Kidney tubule cell (primary cell): ENCODE measurements around the gene NUMA1.

Source experiments
- DNase-seq: peaks from one replicate; pipeline ENCODE4 v3.0.0-alpha.2; 2018; ENCODE audit warnings: low spot score

The NUMA1 gene

DNA sequence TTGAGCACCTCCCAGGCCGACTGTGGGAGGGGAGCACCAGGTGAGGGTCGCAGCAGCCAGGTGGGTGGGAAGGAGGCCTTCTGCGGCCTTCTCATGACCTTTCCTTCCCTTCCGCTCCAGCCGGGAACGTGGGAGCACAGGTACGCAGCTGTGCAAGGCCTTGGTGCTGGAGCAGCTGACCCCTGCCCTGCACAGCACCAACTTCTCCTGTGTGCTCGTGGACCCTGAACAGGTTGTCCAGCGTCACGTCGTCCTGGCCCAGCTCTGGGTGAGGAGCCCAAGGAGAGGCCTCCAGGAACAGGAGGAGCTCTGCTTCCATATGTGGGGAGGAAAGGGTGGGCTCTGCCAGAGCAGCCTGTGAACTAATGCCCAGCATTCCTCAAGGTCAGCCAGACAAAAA is 79.1 kb downstream of the NUMA1 start:
- DNase-seq: no peak

- no peak for DNase-seq
Observed at GRCh38 chr11:72000202-72000867, 80.0 kb downstream of the NUMA1 start.

GRCh38 chr11:71999798-72000197 is 80.5 kb downstream of the NUMA1 start:
- no peak for DNase-seq

DNA sequence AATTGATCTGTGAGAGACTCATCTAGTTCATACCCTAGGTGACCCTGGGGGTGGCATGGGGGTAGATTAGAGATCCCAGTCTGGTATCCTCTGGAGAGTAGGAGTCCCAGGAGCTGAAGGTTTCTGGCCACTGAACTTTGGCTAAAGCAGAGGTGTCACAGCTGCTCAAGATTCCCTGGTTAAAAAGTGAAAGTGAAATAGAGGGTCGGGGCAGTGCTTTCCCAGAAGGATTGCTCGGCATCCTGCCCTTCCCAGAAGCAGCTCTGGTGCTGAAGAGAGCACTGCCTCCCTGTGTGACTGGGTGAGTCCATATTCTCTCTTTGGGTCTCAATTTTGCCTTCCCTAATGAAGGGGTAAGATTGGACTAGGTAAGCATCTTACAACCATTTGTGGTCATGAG is 81.0 kb downstream of the NUMA1 start:
- DNase-seq: peak; percentile 30

- no peak for DNase-seq
Observed at GRCh38 chr11:71998649-71999310, 81.6 kb downstream of the NUMA1 start, which contains the start of gene IL18BP. Gene IL18BP (plus strand): TSS chr11:71998909. CDS start chr11:71999985, 1,076 bp downstream.

- DNase-seq: no peak
Observed at GRCh38 chr11:71998061-71998460, 82.3 kb downstream of the NUMA1 start.

GRCh38 chr11:71997594-71997993 is 82.7 kb downstream of the NUMA1 start:
- no peak for DNase-seq

GRCh38 chr11:71996946-71997345 is 83.4 kb downstream of the NUMA1 start:
- no peak for DNase-seq

DNA sequence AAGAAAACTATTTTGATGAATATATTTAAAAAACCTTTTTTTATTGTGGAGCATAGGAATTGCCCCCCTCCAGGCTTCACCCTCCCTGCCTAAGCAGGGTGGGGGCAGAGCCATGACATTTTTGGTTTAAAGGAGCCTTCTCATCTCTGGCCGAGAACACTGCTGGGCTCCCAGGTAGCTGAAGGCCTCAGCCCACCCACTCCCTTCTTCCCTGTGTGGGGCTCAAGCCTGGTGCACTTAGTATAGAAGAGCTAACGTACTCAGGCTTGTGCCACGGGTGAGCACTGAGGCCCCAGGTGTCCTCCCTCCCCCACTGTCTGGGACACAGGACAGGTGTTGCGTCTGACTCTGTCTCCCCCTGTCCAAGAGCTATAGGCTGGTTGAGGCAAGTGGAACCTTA is 83.8 kb downstream of the NUMA1 start:
- DNase-seq: no peak

GRCh38 chr11:71995726-71996291 is 84.5 kb downstream of the NUMA1 start:
- DNase-seq: no peak

DNA sequence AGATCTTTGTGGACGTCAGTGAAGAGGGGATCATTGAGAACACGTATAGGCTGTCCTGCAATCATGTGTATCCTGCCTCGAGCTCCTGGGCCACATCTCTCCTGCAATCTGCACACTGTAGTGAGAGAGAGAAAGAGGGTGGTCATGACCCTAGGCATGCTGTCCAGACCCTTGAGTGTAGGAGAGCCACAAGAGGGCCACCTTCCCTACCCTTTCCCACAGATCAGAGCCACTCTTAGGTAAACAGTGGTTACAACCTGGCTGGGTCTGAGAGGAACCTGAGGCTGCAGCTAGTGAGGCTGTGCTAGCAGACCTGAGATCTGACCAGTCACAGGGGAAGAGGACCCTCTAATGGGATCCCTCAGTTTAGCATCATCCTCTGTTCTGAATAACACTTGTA is 85.6 kb downstream of the NUMA1 start:
- DNase-seq: no peak

- DNase-seq: no peak
Observed at GRCh38 chr11:71992136-71992730, 88.1 kb downstream of the NUMA1 start.

GRCh38 chr11:71991494-71991893 is 88.8 kb downstream of the NUMA1 start:
- no peak for DNase-seq

GRCh38 chr11:71990701-71991100 is 89.6 kb downstream of the NUMA1 start:
- no peak for DNase-seq

- peak; percentile 23 for DNase-seq
Observed at GRCh38 chr11:71988050-71988449, 92.3 kb downstream of the NUMA1 start.

DNA sequence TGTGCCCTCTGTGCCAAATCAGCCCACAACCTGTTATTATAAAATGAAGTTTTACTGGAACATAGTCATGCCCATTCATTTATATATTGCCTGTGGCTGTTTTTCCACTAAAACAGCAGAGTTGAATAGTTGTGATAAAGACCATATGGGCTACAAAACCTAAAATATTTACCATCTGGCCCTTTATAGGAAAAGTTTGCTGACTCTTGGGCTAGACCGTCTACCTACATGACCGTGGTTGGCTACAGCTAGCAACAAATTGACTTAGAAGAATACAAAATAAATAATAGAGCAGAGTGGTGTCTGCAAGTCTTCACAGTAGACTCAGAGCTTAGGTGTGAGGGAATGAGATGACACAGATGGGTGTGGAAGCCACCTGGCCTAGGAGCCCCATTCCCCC is 92.8 kb downstream of the NUMA1 start:
- DNase-seq: no peak

- peak; percentile 44 for DNase-seq
Observed at GRCh38 chr11:71986131-71986530, 94.2 kb downstream of the NUMA1 start.

- no peak for DNase-seq
Observed at GRCh38 chr11:71979602-71980001, 100.7 kb downstream of the NUMA1 start.

- DNase-seq: no peak
Observed at GRCh38 chr11:71979094-71979493, 101.2 kb downstream of the NUMA1 start.

DNA sequence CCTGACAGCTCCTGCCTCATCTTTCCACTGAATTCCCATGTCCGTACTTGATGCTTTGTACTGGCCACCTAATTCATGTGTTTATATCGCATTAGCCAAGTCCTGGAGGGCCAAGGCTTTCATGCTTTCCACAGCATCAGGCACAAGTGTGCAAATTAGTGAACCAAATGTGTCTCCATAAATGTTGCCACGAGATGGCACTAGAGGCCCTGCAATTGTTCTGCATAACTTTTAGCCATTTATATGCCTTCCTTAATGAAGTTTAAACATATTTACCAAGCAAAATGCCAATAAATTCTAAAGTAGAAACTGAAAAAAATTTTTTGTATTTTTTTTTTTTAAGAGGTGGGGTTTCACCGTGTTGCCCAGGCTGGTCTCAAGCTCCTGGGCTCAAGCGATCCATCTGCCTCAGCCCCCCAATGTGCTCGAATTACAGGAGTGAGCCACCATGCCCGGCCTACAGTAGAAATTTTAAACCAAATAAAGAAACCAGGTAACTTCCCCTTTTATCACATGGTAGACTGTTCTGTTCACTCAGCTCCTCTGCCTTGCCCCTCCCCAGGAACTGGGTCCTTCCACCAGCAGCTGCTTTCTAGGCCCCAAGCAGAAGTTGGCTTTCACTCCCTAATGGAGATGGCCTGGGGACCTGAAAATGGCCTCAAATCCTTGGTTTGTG is 102.5 kb downstream of the NUMA1 start:
- peak; percentile 58 for DNase-seq

- no peak for DNase-seq
Observed at GRCh38 chr11:71977090-71977489, 103.3 kb downstream of the NUMA1 start.

DNA sequence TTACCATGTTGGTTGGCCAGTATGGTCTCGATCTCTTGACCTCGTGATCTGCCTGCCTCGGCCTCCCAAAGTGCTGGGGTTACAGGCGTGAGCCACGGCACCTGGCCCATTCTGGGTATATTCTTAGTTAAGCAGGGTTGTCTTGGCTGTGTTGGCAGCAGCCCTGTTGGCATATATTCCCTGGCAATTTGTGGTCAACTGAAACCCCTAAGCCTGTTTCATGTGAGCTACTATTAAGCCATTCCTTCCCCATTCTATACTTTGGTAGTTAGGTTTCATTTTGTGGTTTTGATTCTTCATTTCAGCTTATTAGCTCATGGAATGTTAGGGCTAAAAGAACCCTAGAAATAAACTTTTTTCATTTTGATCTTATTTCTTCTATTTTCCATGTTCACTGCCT is 103.8 kb downstream of the NUMA1 start:
- no peak for DNase-seq

DNA sequence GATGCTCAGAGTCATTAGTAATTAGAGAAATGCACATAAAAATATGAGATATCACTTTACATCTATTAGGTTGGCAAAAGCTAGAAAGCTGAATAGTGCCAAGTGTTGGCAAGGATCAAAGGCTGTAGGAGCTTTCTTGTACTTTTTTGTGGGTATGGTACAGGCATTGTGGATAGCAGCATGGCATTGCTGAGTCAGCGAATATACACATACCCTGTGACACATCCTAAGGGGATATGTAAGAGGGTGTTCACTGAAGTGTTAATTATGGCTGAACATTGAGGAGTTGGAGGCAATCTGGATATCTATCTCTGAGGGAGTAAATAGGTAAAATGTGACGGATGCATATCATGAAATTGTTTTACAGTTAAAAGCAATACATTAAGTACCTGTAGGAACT is 108.7 kb downstream of the NUMA1 start:
- peak; percentile 50 for DNase-seq
